OCI-LY7 (cell line): Measurements from ENCODE around the gene NUP42. TPM values are rescaled to one million over a fixed set of nuclear protein-coding genes. Genes with fewer than 3 reads are reported as not detected.

ENCODE experiments used
- BruUV-seq: library from RNA; stranded (reverse); fragments of 400-500 nt; replicated peaks from 2 replicates; lab custom pipeline; 2021; lab: Mats Ljungman, UMichigan
- CTCF ChIA-PET: fragments of 300-600 bp; sonication (Branson Sonifier 250); formaldehyde crosslinking; loops from one replicate; lab custom pipeline; 2022; ENCODE audit warnings: antibody characterized with exemption; ENCODE audit not compliant: unreplicated experiment; lab: Charles Lee
- POLR2A ChIA-PET: fragments of 300-600 bp; sonication (Branson Sonifier 250); formaldehyde crosslinking; loops from one replicate; lab custom pipeline; 2022; ENCODE audit warnings: antibody characterized with exemption; lab: Charles Lee
- DNase-seq: peaks from one replicate; pipeline ENCODE4 v3.0.0-alpha.2; 2015; ENCODE audit warnings: low spot score
- H2AFZ ChIP-seq: fragments of 200-600 bp; sonication (generic), shearing (Covaris generic); 2 replicates; pipeline ENCODE4 v1.6.1; 2014; ENCODE audit warnings: mild to moderate bottlenecking, antibody characterized with exemption, low read length, moderate library complexity
- H3K27ac ChIP-seq: fragments of 200-600 bp; sonication (generic); 2 replicates; pipeline ENCODE4 v1.5.1; 2014; ENCODE audit warnings: mixed run types, low read depth, mild to moderate bottlenecking, moderate library complexity, low read length, inconsistent platforms; ENCODE audit not compliant: poor library complexity, severe bottlenecking
- H3K36me3 ChIP-seq: fragments of 200-600 bp; sonication (generic); 2 replicates; pipeline ENCODE4 v1.6.1; 2014; ENCODE audit warnings: mild to moderate bottlenecking, antibody characterized with exemption, low read length, moderate library complexity, mixed read lengths; ENCODE audit not compliant: insufficient read depth
- H3K4me1 ChIP-seq: fragments of 200-600 bp; sonication (generic); 2 replicates; pipeline ENCODE4 v1.5.1; 2014; ENCODE audit warnings: mild to moderate bottlenecking, low read length; ENCODE audit not compliant: insufficient read depth, poor library complexity, severe bottlenecking
- H3K4me2 ChIP-seq: fragments of 200-600 bp; sonication (generic); 2 replicates; pipeline ENCODE4 v1.6.1; 2014; ENCODE audit warnings: mild to moderate bottlenecking, low read length
- H3K4me3 ChIP-seq: fragments of 200-600 bp; sonication (generic); 2 replicates; pipeline ENCODE4 v1.5.1; 2014; ENCODE audit warnings: mild to moderate bottlenecking, low read depth, low read length; ENCODE audit not compliant: poor library complexity, severe bottlenecking
- H3K79me2 ChIP-seq: fragments of 200-600 bp; sonication (generic); 2 replicates; pipeline ENCODE4 v1.6.1; 2016; ENCODE audit warnings: low read depth, mild to moderate bottlenecking, low read length, moderate library complexity, mixed read lengths; ENCODE audit not compliant: insufficient read depth
- H3K9me2 ChIP-seq: fragments of 200-600 bp; sonication (generic); 2 replicates; pipeline ENCODE4 v1.6.1; 2016; ENCODE audit warnings: mild to moderate bottlenecking, low read length, mixed read lengths; ENCODE audit not compliant: insufficient read depth
- H3K9me3 ChIP-seq: fragments of 200-600 bp; sonication (generic); 2 replicates; pipeline ENCODE4 v1.6.1; 2014; ENCODE audit warnings: mild to moderate bottlenecking, mixed run types, low read length, mixed read lengths
- H4K20me1 ChIP-seq: fragments of 200-600 bp; sonication (generic); 2 replicates; pipeline ENCODE4 v1.6.1; 2014; ENCODE audit warnings: mild to moderate bottlenecking, antibody characterized with exemption, low read length, moderate library complexity, mixed read lengths; ENCODE audit not compliant: insufficient read depth
- EZH2phosphoT487 ChIP-seq: fragments of 200-600 bp; sonication (generic); IDR thresholded peaks from 2 replicates; pipeline ENCODE4 v1.6.1; 2018; ENCODE audit warnings: low read depth, borderline replicate concordance, mild to moderate bottlenecking, mixed run types, antibody characterized with exemption, low read length, moderate library complexity, mixed read lengths
- intact Hi-C: fragments of 100-400 bp; cut with micrococcal nuclease; formaldehyde crosslinking; loops from one replicate; pipeline ENCODE4 v1.10.0; 2022; ENCODE audit not compliant: unreplicated experiment
- total RNA-seq, 2 experiments: library from RNA; depleted of rRNA in 1 of 2; stranded (reverse); fragments of >200 nt in 1 of 2; shearing (Covaris generic) in 1 of 2; gene quantifications; 2 replicates each; pipeline ENCODE4 v1.2.3, GENCODE V29; 2014 to 2022
- TF ChIP-seq, protein P1 (sequence below): fragments of 200-600 bp; sonication (generic); conservative IDR thresholded peaks from 2 replicates; pipeline ENCODE4 v1.5.1; 2014; ENCODE audit warnings: mild to moderate bottlenecking, antibody characterized with exemption, low read length, moderate library complexity, mixed read lengths

NUP42 gene
- total RNA-seq, 2 experiments from 2014 or later = 73.4 to 103 TPM

DNA sequence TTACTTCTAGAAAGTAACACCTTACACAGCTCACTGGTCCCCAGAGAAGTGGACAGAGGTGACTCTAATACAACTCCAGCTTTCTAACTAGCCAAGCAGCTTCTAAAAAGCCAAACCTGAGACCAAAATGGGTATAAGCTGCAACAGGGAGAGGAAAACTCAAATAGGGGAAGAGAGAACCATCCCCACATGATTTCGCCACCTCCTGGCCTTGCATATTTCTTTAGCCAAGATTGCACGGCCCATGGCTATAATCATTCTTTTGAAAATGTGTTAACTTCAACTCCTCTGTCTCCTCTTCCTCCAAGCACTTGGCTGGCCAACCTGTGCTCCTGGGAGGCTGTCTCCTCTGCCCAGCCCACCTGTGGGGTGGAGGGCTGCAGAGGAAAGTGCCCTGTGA lies 28.7 kb downstream of the NUP42 start:
- no peaks in the 10 kb centered on the region for H3K9me3 ChIP-seq
- BruUV-seq = no TSS peak
- H3K36me3 ChIP-seq = peaks cover 3% of the 10 kb centered on the region; the same call in 1 of the 2 replicates
- intact Hi-C loops = no loop called here
- POLR2A ChIA-PET = no interaction called here
- no peak overlapping the region for H3K4me2 ChIP-seq
- H3K4me1 ChIP-seq = no peaks in the 10 kb centered on the region
- no peak for DNase-seq
- no peaks in the 10 kb centered on the region for H3K9me2 ChIP-seq
- H2AFZ ChIP-seq = no peak overlapping the region
- H3K27ac ChIP-seq = no peak overlapping the region
- no peak for TF ChIP-seq EZH2phosphoT487
- TF ChIP-seq, protein P1, sequence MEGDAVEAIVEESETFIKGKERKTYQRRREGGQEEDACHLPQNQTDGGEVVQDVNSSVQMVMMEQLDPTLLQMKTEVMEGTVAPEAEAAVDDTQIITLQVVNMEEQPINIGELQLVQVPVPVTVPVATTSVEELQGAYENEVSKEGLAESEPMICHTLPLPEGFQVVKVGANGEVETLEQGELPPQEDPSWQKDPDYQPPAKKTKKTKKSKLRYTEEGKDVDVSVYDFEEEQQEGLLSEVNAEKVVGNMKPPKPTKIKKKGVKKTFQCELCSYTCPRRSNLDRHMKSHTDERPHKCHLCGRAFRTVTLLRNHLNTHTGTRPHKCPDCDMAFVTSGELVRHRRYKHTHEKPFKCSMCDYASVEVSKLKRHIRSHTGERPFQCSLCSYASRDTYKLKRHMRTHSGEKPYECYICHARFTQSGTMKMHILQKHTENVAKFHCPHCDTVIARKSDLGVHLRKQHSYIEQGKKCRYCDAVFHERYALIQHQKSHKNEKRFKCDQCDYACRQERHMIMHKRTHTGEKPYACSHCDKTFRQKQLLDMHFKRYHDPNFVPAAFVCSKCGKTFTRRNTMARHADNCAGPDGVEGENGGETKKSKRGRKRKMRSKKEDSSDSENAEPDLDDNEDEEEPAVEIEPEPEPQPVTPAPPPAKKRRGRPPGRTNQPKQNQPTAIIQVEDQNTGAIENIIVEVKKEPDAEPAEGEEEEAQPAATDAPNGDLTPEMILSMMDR = no peak
- no peak overlapping the region for H3K4me3 ChIP-seq
- H4K20me1 ChIP-seq = no peaks in the 10 kb centered on the region
- CTCF ChIA-PET = no interaction called here
- no peaks in the 10 kb centered on the region for H3K79me2 ChIP-seq

DNA sequence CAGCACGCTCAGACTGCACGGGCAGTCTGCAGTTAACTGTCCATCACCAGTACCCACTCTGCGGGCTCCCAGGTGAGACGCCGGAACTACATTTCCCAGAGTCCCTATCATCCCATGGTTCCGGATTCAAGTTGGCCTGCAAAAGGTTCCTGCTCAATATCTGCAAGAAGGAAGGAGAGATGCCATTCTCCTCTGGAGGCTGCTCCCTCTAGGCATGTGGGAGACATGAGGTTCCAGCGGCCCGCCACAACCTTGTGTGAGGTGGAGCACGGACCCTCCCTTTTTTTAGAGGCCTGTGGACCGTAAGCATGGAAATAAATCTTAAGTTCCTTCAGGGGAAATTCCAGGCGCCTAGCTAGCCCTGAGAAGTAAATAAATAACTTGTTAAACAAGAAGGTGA lies 29.7 kb downstream of the NUP42 start:
- CTCF ChIA-PET = no interaction called here
- TF ChIP-seq, protein P1 = no peak
- TF ChIP-seq EZH2phosphoT487 = no peak

DNA sequence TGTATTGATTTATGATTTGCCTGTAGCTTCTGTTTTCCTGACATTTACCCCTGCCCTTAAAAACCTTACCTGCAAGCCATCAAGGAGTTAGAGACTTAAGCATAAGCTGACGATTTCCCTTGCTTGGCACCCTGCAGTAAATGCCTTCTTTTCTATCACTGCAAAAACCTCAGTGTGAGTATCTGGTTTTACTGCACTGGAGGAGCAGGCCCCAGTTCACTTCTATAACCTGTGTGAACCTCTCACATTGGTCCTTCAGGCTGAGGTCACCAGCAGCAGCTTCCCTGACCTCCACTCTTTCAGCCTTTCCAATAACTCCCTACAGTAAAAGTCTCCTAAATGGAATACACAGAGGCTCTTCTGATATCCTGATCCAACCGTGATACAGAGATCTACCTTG lies 30.5 kb downstream of the NUP42 start:
- DNase-seq = no peak
- POLR2A ChIA-PET = interaction anchor here (0.6 to 1.7 kb wide), 2 partner anchors 9 to 125 kb away, joined by 3 to 4 read pairs; no protein-coding TSS in a partner anchor
- BruUV-seq = no TSS peak
- no peaks in the 10 kb centered on the region for H3K4me1 ChIP-seq
- no peaks in the 10 kb centered on the region for H3K9me3 ChIP-seq
- no peak overlapping the region for H3K27ac ChIP-seq
- no peak for TF ChIP-seq EZH2phosphoT487
- TF ChIP-seq, protein P1 = no peak
- H3K36me3 ChIP-seq = no peaks in the 10 kb centered on the region
- intact Hi-C loops = no loop called here
- H3K9me2 ChIP-seq = no peaks in the 10 kb centered on the region
- H2AFZ ChIP-seq = no peak overlapping the region
- CTCF ChIA-PET = no interaction called here
- H3K4me3 ChIP-seq = no peak overlapping the region
- no peaks in the 10 kb centered on the region for H3K79me2 ChIP-seq
- no peaks in the 10 kb centered on the region for H4K20me1 ChIP-seq
- no peak overlapping the region for H3K4me2 ChIP-seq

More for the DNA sequence above, 29.7 kb downstream of the NUP42 start:
- POLR2A ChIA-PET = interaction anchor here (1.7 kb wide), 1 partner anchor 8 kb away, joined by 4 read pairs; no protein-coding TSS in a partner anchor
- H2AFZ ChIP-seq = no peak overlapping the region
- H3K4me2 ChIP-seq = no peak overlapping the region
- H3K27ac ChIP-seq = no peak overlapping the region
- DNase-seq = no peak
- intact Hi-C loops = no loop called here
- no peak overlapping the region for H3K4me3 ChIP-seq
- H3K36me3 ChIP-seq = no peaks in the 10 kb centered on the region
- H3K79me2 ChIP-seq = no peaks in the 10 kb centered on the region
- no peaks in the 10 kb centered on the region for H3K9me2 ChIP-seq
- H3K4me1 ChIP-seq = no peaks in the 10 kb centered on the region
- H3K9me3 ChIP-seq = no peaks in the 10 kb centered on the region
- no peaks in the 10 kb centered on the region for H4K20me1 ChIP-seq
- BruUV-seq = no TSS peak
